Ectodermal cell (in vitro differentiated cells): ENCODE data around the gene NUBP1.
A peak's percentile ranks its signal among the peaks of the same experiment; 100 is the strongest.

ENCODE experiments used
- H3K27ac ChIP-seq: 2 replicates; pipeline ENCODE4 v1.7.0; 2013; ENCODE audit warnings: mild to moderate bottlenecking, low read depth, low read length; ENCODE audit not compliant: insufficient read depth, poor library complexity, severe bottlenecking
- H3K27me3 ChIP-seq: 2 replicates; pipeline ENCODE4 v1.7.0; 2013; ENCODE audit warnings: mild to moderate bottlenecking, low read length; ENCODE audit not compliant: insufficient read depth, control insufficient read depth, poor library complexity, severe bottlenecking
- H3K36me3 ChIP-seq: one replicate; pipeline ENCODE4 v1.7.0; 2013; ENCODE audit warnings: low read length; ENCODE audit not compliant: control insufficient read depth, insufficient read depth
- H3K4me1 ChIP-seq: one replicate; pipeline ENCODE4 v1.7.0; 2013; ENCODE audit warnings: low read length; ENCODE audit not compliant: control insufficient read depth, insufficient read depth
- H3K4me3 ChIP-seq: 2 replicates; pipeline ENCODE4 v1.7.0; 2013; ENCODE audit warnings: low read depth, low read length, control low read depth; ENCODE audit not compliant: insufficient read depth
- H3K9me3 ChIP-seq: 2 replicates; pipeline ENCODE4 v1.7.0; 2013; ENCODE audit warnings: mild to moderate bottlenecking, low read length, moderate library complexity; ENCODE audit not compliant: control insufficient read depth
- WGBS, 2 experiments: methylation state at CpG; one replicate each; pipeline ENCODE4 v1.1.7; 2013; ENCODE audit warnings: missing lambda C conversion rate in 2 of 2; 5-methylcytosine and 5-hydroxymethylcytosine counted together

The NUBP1 gene

GRCh38 chr16:10817963-10818941 is 74.6 kb downstream of the NUBP1 start, which contains the start of gene TVP23A:
TVP23A (minus strand) TSS chr16:10818794; CDS start chr16:10818493, 301 bp downstream.
- Histone ChIP-seq H3K27me3 (peaks cover 22% of the 10 kb centered on the region), H3K9me3 (no peaks in the 10 kb centered on the region), H3K4me1 (no peaks in the 10 kb centered on the region), H3K27ac (no peak within 1 kb of the TSS), H3K4me3 (peak within 1 kb of the TSS; percentile 48), H3K36me3 (no peaks in the 10 kb centered on the region)
- WGBS, 2 experiments, result 10% methylated on average over 64 of the region's 64 CpGs
